RCC 7860 (cell line): ENCODE measurements around the gene FCF1.

Experiments used
- DNase-seq: peaks from one replicate; pipeline ENCODE4 v3.0.0-alpha.2; 2015; ENCODE audit warnings: low spot score
- FAIRE-seq: peaks from 2 replicates; lab custom pipeline; 2012; peaks lifted over from hg19 to GRCh38; lab: Jason Lieb, UNC

FCF1 gene

DNA sequence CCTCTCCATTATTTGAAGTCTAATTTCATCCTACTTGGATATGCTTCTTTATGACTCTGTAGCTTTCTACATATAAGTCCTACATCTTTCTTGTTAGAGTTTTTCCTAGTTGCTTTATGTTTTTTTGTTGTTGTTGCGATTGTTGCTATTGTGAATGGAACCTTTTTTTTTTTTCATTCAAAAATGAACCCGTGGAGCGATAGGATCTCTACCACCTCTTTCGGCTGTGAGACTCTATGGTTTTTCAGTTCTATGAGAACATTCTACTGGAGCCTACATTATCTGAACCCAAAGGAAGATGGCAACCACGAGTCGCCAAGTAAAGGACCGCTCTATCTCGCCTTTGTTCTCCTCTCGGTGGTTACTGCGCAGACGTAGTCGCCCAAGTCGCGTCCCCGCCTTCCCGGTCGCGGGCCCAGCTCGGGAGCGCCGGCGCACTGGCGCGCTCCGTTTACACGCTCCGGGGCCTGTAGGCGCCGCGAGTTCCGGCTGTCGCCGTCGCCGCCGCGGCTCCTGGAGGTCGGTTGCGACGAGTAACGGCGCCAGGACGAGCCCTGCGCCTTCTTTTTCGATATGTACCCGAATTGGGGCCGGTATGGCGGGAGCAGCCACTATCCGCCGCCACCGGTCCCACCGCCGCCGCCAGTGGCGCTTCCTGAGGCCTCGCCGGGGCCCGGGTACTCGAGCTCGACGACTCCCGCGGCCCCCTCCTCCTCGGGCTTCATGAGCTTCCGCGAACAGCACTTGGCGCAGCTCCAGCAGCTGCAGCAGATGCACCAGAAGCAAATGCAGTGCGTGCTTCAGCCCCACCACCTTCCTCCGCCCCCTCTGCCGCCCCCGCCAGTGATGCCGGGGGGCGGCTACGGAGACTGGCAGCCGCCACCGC is 50.2 kb downstream of the FCF1 start, which contains the start of gene YLPM1:
YLPM1 (plus strand) TSS at position 400 of the 886 bp plus-strand sequence; CDS start at position 574, 174 bp downstream.
- FAIRE-seq = peak; percentile 63
- peak; percentile 90 for DNase-seq

DNA sequence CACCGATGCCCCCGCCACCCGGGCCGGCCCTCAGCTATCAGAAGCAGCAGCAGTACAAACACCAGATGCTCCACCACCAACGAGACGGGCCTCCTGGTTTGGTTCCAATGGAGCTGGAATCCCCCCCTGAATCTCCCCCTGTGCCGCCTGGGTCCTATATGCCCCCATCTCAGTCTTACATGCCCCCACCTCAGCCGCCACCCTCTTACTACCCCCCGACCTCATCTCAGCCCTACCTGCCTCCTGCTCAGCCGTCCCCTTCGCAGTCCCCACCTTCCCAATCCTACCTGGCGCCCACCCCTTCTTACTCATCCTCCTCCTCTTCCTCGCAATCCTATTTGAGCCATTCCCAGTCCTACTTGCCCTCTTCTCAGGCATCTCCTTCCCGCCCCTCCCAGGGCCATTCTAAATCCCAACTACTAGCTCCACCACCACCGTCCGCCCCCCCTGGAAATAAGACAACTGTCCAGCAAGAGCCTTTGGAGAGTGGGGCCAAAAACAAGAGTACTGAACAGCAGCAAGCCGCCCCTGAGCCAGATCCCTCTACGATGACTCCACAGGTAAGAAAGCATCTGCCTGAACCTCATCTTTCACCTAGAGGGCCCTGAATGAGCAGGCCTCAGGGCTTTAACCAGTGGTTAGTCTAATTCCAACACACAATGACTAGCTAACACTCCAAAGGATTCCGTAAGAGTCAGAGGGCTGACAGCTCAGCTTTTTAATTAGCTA is 51.0 kb downstream of the FCF1 start:
- DNase-seq (no peak), FAIRE-seq (no peak)

- no peak for FAIRE-seq
- DNase-seq = no peak
Measured at GRCh38 chr14:74765721-74766120, 52.8 kb downstream of the FCF1 start.

- FAIRE-seq (no peak), DNase-seq (no peak)
Measured at GRCh38 chr14:74771399-74771798, 58.5 kb downstream of the FCF1 start.

DNA sequence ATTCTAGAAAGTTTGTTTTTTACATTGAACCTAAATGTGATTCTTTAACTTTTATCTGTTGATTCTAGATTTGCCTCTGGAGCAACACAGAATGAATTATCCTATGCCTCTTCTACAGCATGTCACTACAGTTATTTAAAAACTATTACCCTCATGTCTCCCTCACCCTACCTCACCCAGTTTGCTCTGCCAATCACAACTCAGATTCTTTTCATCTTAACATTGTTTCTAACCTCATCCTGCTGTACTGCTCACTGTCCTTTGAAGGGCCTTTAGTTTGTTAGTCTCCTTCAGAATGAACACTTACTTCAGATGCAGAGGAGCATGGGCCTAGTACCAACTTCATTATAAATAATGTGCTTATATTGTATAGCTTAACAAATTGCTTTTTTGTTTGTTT is 71.7 kb downstream of the FCF1 start:
- FAIRE-seq (no peak), DNase-seq (no peak)

DNA sequence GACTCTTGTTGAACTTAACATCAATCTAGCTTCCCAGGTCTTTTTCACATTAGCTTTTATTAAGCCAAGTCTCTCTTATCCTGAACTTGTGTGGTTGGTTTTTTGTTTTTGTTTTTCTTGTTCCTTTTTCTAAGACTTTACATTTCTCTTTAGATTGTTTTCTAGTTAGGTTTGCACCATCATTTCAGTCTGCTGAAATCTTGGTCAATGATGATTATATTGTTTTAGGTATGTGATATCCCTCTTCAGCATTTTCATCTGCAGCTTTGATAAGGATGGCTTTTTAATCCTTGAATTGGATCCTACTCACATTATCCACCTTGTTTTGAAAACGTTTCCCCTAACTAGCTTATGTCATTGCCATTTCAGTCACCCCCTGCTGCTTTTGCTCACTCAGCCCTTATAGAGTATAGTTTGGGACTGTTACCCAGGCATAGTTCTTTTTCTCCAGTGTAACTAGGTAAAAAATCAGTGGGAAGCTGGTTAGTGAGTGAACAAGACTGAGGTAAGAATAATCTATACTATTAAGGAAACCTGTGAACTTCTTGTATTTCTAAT is 72.2 kb downstream of the FCF1 start:
- FAIRE-seq (no peak), DNase-seq (no peak)

DNA sequence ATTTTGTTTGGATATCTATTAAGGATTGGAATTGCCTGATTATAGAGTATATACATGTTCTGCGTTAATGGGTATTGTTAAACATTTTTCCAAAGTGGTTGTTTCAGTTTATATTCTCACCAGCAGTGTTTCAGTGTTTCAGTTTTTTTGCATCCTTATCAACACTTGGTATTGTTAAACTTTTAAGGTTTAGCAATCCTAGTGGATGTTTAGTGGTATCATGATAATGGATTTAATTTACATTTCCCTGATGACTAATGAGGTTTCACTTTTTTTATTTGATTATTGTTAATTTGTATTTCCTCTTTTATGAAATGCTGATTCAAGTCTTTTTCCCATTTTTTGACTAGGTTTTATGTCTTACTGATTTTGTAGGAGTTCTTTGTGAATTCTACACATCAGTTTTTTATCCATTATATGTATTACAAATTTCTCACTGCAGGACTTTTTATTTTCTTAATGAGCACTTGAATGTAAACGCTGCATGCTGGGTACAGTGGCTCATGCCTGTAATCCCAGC is 73.9 kb downstream of the FCF1 start:
- DNase-seq = no peak
- FAIRE-seq = no peak
